HUES64 (cell line): Measurements from ENCODE around the gene NRP1.

Experiments used
- H3K27ac ChIP-seq: 2 replicates; pipeline ENCODE4 v1.7.0; 2013; ENCODE audit warnings: low read depth, low read length, inconsistent platforms
- H3K27me3 ChIP-seq: 2 replicates; pipeline ENCODE4 v1.6.1; 2013; ENCODE audit warnings: mild to moderate bottlenecking, low read length; ENCODE audit not compliant: insufficient read depth
- H3K36me3 ChIP-seq: 2 replicates; pipeline ENCODE4 v1.6.1; 2013; ENCODE audit warnings: mild to moderate bottlenecking, low read length; ENCODE audit not compliant: insufficient read depth
- H3K4me1 ChIP-seq: 2 replicates; pipeline ENCODE4 v1.6.1; 2013; ENCODE audit warnings: mild to moderate bottlenecking, low read length, moderate library complexity; ENCODE audit not compliant: insufficient read depth
- H3K4me3 ChIP-seq: 2 replicates; pipeline ENCODE4 v1.5.1; 2013; ENCODE audit warnings: mild to moderate bottlenecking, low read length, moderate library complexity
- H3K9ac ChIP-seq: 2 replicates; pipeline ENCODE4 v1.6.1; 2013; ENCODE audit warnings: mild to moderate bottlenecking, low read depth, low read length
- H3K9me3 ChIP-seq: 2 replicates; pipeline ENCODE4 v1.6.1; 2013; ENCODE audit warnings: low read depth, low read length; ENCODE audit not compliant: insufficient read depth
- WGBS: fragments of 150-250, 120-280 bp; methylation state at CpG from one replicate; pipeline ENCODE4 v1.1.7; 2013; ENCODE audit warnings: missing lambda C conversion rate; 5-methylcytosine and 5-hydroxymethylcytosine counted together

NRP1 gene

GRCh38 chr10:33189808-33190207 lies 144.7 kb downstream of the NRP1 start:
- WGBS = 88% methylated on average over 8 of the region's 8 CpGs
- Histone ChIP-seq H3K4me1 (peaks cover 27% of the 10 kb centered on the region), H3K27ac (no peak overlapping the region), H3K9me3 (no peaks in the 10 kb centered on the region), H3K36me3 (no peaks in the 10 kb centered on the region), H3K4me3 (no peak overlapping the region), H3K9ac (no peak overlapping the region), H3K27me3 (no peaks in the 10 kb centered on the region)

- Histone ChIP-seq H3K4me3 (no peak overlapping the region), H3K27me3 (no peaks in the 10 kb centered on the region), H3K9me3 (no peaks in the 10 kb centered on the region), H3K4me1 (peaks cover 27% of the 10 kb centered on the region), H3K27ac (no peak overlapping the region), H3K9ac (no peak overlapping the region), H3K36me3 (no peaks in the 10 kb centered on the region)
- WGBS = 90% methylated on average over 6 of the region's 6 CpGs
Measured at GRCh38 chr10:33189363-33189762, 145.1 kb downstream of the NRP1 start.

- H3K36me3 ChIP-seq = no peaks in the 10 kb centered on the region
Measured at GRCh38 chr10:33187427-33187999, 147.0 kb downstream of the NRP1 start.

GRCh38 chr10:33186150-33186549 lies 148.3 kb downstream of the NRP1 start:
- H3K4me1 ChIP-seq = peaks cover 19% of the 10 kb centered on the region; the same call in 1 of the 2 replicates
- 92% methylated on average over 7 of the region's 7 CpGs for WGBS

More at GRCh38 chr10:33187427-33187999, 147.0 kb downstream of the NRP1 start:
- Histone ChIP-seq H3K9ac (no peak overlapping the region), H3K4me3 (no peak overlapping the region), H3K27ac (no peak overlapping the region), H3K4me1 (peaks cover 19% of the 10 kb centered on the region; the same call in 1 of the 2 replicates), H3K27me3 (no peaks in the 10 kb centered on the region), H3K9me3 (no peaks in the 10 kb centered on the region)
- WGBS = 70% methylated on average over 9 of the region's 9 CpGs

GRCh38 chr10:33183655-33184054 lies 150.8 kb downstream of the NRP1 start:
- peaks cover 8% of the 10 kb centered on the region; the same call in 1 of the 2 replicates for H3K4me1 ChIP-seq
- no peaks in the 10 kb centered on the region for H3K9me3 ChIP-seq
- WGBS = 93% methylated on average over 1 of the region's 1 CpG
- H3K9ac ChIP-seq = no peak overlapping the region
- H3K27me3 ChIP-seq = no peaks in the 10 kb centered on the region
- H3K27ac ChIP-seq = no peak overlapping the region
- no peak overlapping the region for H3K4me3 ChIP-seq
- no peaks in the 10 kb centered on the region for H3K36me3 ChIP-seq

More at GRCh38 chr10:33186150-33186549, 148.3 kb downstream of the NRP1 start:
- Histone ChIP-seq H3K9me3 (no peaks in the 10 kb centered on the region), H3K27ac (no peak overlapping the region), H3K36me3 (no peaks in the 10 kb centered on the region), H3K9ac (no peak overlapping the region), H3K4me3 (no peak overlapping the region), H3K27me3 (no peaks in the 10 kb centered on the region)

- Histone ChIP-seq H3K27me3 (no peaks in the 10 kb centered on the region), H3K36me3 (no peaks in the 10 kb centered on the region), H3K27ac (no peak overlapping the region), H3K9me3 (no peaks in the 10 kb centered on the region), H3K9ac (no peak overlapping the region), H3K4me3 (no peak overlapping the region), H3K4me1 (peaks cover 8% of the 10 kb centered on the region; the same call in 1 of the 2 replicates)
- WGBS = 85% methylated on average over 3 of the region's 3 CpGs
Measured at GRCh38 chr10:33180921-33181320, 153.5 kb downstream of the NRP1 start.

- no peak overlapping the region for H3K4me3 ChIP-seq
- no peaks in the 10 kb centered on the region for H3K36me3 ChIP-seq
- no peak overlapping the region for H3K9ac ChIP-seq
- H3K27ac ChIP-seq = no peak overlapping the region
- WGBS = 88% methylated on average over 5 of the region's 5 CpGs
- H3K27me3 ChIP-seq = no peaks in the 10 kb centered on the region
- H3K9me3 ChIP-seq = no peaks in the 10 kb centered on the region
- peaks cover 13% of the 10 kb centered on the region; the same call in 1 of the 2 replicates for H3K4me1 ChIP-seq
Measured at GRCh38 chr10:33180390-33180789, 154.1 kb downstream of the NRP1 start.

GRCh38 chr10:33179067-33179466 lies 155.4 kb downstream of the NRP1 start:
- H3K4me1 ChIP-seq = peaks cover 17% of the 10 kb centered on the region; the same call in 1 of the 2 replicates
- no peak overlapping the region for H3K4me3 ChIP-seq
- no peak overlapping the region for H3K27ac ChIP-seq
- no peaks in the 10 kb centered on the region for H3K27me3 ChIP-seq
- no peaks in the 10 kb centered on the region for H3K9me3 ChIP-seq
- no peak overlapping the region for H3K9ac ChIP-seq
- 89% methylated on average over 8 of the region's 8 CpGs for WGBS
- H3K36me3 ChIP-seq = no peaks in the 10 kb centered on the region

- H3K4me1 ChIP-seq = peaks cover 17% of the 10 kb centered on the region; the same call in 1 of the 2 replicates
- no peak overlapping the region for H3K4me3 ChIP-seq
- H3K9me3 ChIP-seq = no peaks in the 10 kb centered on the region
- 48% methylated on average over 3 of the region's 3 CpGs for WGBS
- H3K9ac ChIP-seq = no peak overlapping the region
- H3K36me3 ChIP-seq = no peaks in the 10 kb centered on the region
- H3K27me3 ChIP-seq = no peaks in the 10 kb centered on the region
- H3K27ac ChIP-seq = no peak overlapping the region
Measured at GRCh38 chr10:33178026-33178755, 156.3 kb downstream of the NRP1 start.

- H3K27ac ChIP-seq = no peak overlapping the region
- no peaks in the 10 kb centered on the region for H3K27me3 ChIP-seq
- H3K36me3 ChIP-seq = no peaks in the 10 kb centered on the region
- H3K9ac ChIP-seq = no peak overlapping the region
- H3K9me3 ChIP-seq = no peaks in the 10 kb centered on the region
- 93% methylated on average over 2 of the region's 2 CpGs for WGBS
- H3K4me1 ChIP-seq = peaks cover 17% of the 10 kb centered on the region; the same call in 1 of the 2 replicates
- H3K4me3 ChIP-seq = no peak overlapping the region
Measured at GRCh38 chr10:33176688-33177087, 157.8 kb downstream of the NRP1 start.

GRCh38 chr10:33174674-33175434 lies 159.6 kb downstream of the NRP1 start:
- no peaks in the 10 kb centered on the region for H3K9me3 ChIP-seq
- 92% methylated on average over 4 of the region's 5 CpGs for WGBS
- H3K9ac ChIP-seq = no peak overlapping the region
- H3K4me1 ChIP-seq = peaks cover 17% of the 10 kb centered on the region; the same call in 1 of the 2 replicates
- H3K27ac ChIP-seq = no peak overlapping the region
- H3K36me3 ChIP-seq = no peaks in the 10 kb centered on the region
- H3K27me3 ChIP-seq = no peaks in the 10 kb centered on the region
- H3K4me3 ChIP-seq = no peak overlapping the region
